HG03108 (cell line): ENCODE data around the gene CTAGE1.
"Not testable (repeated sequence)": the region's sequence is repeated elsewhere in the genome, so short reads cannot be mapped to it uniquely, and the experiment has no call there.

Source experiments
- ATAC-seq: cut with Tn5 transposase; IDR thresholded peaks from one replicate; pipeline ENCODE4 v1.9.1; 2021; ENCODE audit warnings: moderate library complexity; ENCODE audit not compliant: unreplicated experiment

Gene CTAGE1

GRCh38 chr18:22394428-22394827 is 23.3 kb downstream of the CTAGE1 start:
- no peak for ATAC-seq

- ATAC-seq = not testable (repeated sequence)
Measured at GRCh38 chr18:22393164-22393563, 24.6 kb downstream of the CTAGE1 start.

- no peak for ATAC-seq
Measured at GRCh38 chr18:22391407-22392345, 26.0 kb downstream of the CTAGE1 start.

GRCh38 chr18:22387787-22388186 is 29.9 kb downstream of the CTAGE1 start:
- no peak for ATAC-seq

GRCh38 chr18:22387364-22387763 is 30.4 kb downstream of the CTAGE1 start:
- no peak for ATAC-seq

- no peak for ATAC-seq
Measured at GRCh38 chr18:22385718-22386117, 32.0 kb downstream of the CTAGE1 start.

GRCh38 chr18:22378672-22379282 is 38.9 kb downstream of the CTAGE1 start:
- ATAC-seq = no peak

GRCh38 chr18:22377769-22378168 is 39.9 kb downstream of the CTAGE1 start:
- ATAC-seq = no peak

- no peak for ATAC-seq
Measured at GRCh38 chr18:22370414-22370813, 47.3 kb downstream of the CTAGE1 start.

GRCh38 chr18:22368021-22368420 is 49.7 kb downstream of the CTAGE1 start:
- ATAC-seq = no peak

- no peak for ATAC-seq
Measured at GRCh38 chr18:22367303-22367702, 50.4 kb downstream of the CTAGE1 start.

- no peak for ATAC-seq
Measured at GRCh38 chr18:22363867-22364463, 53.8 kb downstream of the CTAGE1 start.
